Measurements from ENCODE around the gene MBIP.

The MBIP gene, protein sequence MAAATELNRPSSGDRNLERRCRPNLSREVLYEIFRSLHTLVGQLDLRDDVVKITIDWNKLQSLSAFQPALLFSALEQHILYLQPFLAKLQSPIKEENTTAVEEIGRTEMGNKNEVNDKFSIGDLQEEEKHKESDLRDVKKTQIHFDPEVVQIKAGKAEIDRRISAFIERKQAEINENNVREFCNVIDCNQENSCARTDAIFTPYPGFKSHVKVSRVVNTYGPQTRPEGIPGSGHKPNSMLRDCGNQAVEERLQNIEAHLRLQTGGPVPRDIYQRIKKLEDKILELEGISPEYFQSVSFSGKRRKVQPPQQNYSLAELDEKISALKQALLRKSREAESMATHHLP

DNA sequence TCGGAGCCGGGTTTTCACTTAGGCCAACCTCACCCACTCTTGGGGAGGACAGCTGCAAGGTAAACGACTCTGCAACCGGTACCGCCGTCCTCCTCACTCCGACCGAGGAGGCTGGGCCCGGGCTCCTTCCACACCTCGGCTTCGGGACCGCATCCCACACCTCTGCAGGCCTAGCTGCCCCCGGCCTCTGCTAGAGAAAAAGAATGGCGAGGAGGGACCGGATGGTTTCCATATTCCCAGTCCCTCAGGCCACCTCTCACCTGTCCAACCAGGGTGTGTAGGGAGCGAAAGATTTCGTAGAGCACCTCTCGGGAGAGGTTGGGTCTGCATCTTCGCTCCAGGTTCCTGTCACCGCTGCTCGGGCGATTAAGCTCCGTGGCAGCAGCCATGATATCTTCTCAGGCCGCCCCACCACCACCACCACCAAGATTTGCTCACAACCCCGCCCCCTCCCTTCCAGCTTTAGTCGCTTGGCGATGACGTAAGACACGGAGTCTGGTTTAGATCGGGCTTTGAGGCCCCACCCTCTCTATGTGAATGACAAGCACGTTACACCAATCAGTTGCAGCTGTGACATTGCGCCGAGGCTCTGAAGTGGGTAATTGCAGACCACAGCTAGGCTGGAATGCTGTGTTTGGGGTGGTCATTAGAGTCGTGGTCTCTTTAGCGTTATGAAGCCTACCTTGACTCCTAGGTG lies at the start of gene MBIP:
Gene MBIP, minus strand, starts transcription at position 438 of the 697 bp plus-strand sequence. Its CDS starts 49 bp downstream, at position 389.
- TF ChIP-seq, protein P1, sequence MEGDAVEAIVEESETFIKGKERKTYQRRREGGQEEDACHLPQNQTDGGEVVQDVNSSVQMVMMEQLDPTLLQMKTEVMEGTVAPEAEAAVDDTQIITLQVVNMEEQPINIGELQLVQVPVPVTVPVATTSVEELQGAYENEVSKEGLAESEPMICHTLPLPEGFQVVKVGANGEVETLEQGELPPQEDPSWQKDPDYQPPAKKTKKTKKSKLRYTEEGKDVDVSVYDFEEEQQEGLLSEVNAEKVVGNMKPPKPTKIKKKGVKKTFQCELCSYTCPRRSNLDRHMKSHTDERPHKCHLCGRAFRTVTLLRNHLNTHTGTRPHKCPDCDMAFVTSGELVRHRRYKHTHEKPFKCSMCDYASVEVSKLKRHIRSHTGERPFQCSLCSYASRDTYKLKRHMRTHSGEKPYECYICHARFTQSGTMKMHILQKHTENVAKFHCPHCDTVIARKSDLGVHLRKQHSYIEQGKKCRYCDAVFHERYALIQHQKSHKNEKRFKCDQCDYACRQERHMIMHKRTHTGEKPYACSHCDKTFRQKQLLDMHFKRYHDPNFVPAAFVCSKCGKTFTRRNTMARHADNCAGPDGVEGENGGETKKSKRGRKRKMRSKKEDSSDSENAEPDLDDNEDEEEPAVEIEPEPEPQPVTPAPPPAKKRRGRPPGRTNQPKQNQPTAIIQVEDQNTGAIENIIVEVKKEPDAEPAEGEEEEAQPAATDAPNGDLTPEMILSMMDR (IDR thresholded peaks at IDR 0.05; ENCODE audit: insufficient read depth, low read length, poor library complexity, severe bottlenecking): no peak
- TF ChIP-seq EZH2phosphoT487 (conservative IDR thresholded peaks at IDR 0.05; ENCODE audit: low read length): no peak
- Histone ChIP-seq H3F3A (ENCODE audit: insufficient read depth) (no peaks in the 10 kb centered on the region; the same call in 1 of the 2 replicates), H3K4me2 (ENCODE audit: low read depth, low read length, poor library complexity, severe bottlenecking) (peak within 1 kb of the TSS; percentile 96), H3K9me2 (replicated peaks; ENCODE audit: insufficient read depth, low read length) (no peaks in the 10 kb centered on the region), H4K20me1 (ENCODE audit: low read depth, low read length) (no peaks in the 10 kb centered on the region), H3K27me3 (ENCODE audit: low read length) (no peaks in the 10 kb centered on the region), H3K36me3 (ENCODE audit: low read length) (no peaks in the 10 kb centered on the region), H3K4me3 (ENCODE audit: insufficient read depth, low read length, poor library complexity, severe bottlenecking) (peak within 1 kb of the TSS; percentile 77), H3K9me3 (ENCODE audit: insufficient read depth, low read length) (no peaks in the 10 kb centered on the region), H2AFZ (ENCODE audit: low read depth, low read length, severe bottlenecking) (peak within 1 kb of the TSS; percentile 98), H3K79me2 (ENCODE audit: insufficient read depth, low read length) (peaks cover 47% of the 10 kb centered on the region), H3K9ac (ENCODE audit: low read length) (peak within 1 kb of the TSS; percentile 65), H3K27ac (ENCODE audit: low read depth, low read length) (0 out of 2 replicates have a peak within 1 kb of the TSS, but pooled peaks have one; percentile 1)

DNA sequence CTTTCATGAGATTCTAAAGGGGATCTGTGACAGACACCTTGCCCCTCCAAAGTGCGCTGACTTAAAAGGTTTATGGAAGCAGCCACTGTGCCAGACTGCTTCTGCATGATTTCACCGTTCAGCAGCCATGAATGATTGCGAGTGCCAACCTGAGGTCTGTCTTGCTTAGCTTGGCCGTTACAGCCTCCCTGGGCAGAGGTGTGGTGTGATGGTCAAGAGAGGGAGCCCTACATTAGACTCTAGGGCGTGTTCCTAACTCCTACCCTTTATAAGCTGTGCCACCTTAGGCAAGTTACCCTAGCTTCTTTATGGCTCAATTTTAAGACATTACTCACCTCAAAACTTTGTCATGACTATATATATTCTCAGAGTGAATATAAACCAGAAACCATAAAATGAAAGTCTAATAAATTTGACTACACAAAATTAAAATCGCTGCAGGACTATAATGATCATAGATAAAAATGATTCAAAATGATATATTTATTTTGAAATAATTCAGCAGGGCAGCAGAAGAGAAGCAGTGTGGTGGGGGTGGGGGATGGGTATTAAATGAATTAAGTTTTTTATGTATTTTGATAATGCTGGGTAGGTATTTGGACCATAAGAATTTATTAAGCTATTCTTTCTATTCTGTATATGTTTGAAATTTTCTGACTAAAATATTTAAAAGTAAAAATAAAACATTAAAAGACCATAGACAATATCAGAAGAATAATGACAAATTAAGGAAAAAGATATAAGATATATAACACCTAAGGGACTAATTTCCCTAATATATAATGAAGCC lies 47.7 kb upstream of the MBIP start:
- no peak overlapping the region for H2AFZ ChIP-seq (ENCODE audit: low read depth, low read length, severe bottlenecking)
- H3F3A ChIP-seq (ENCODE audit: insufficient read depth): no peaks in the 10 kb centered on the region
- no peak overlapping the region for H3K4me3 ChIP-seq (ENCODE audit: insufficient read depth, low read length, poor library complexity, severe bottlenecking)
- H3K27ac ChIP-seq (ENCODE audit: low read depth, low read length): no peak overlapping the region
- H3K27me3 ChIP-seq (ENCODE audit: low read length): no peaks in the 10 kb centered on the region
- H3K79me2 ChIP-seq (ENCODE audit: insufficient read depth, low read length): no peaks in the 10 kb centered on the region
- H3K9ac ChIP-seq (ENCODE audit: low read length): no peak overlapping the region
- H3K9me3 ChIP-seq (ENCODE audit: insufficient read depth, low read length): no peaks in the 10 kb centered on the region
- no peaks in the 10 kb centered on the region for H3K9me2 ChIP-seq (replicated peaks; ENCODE audit: insufficient read depth, low read length)
- no peaks in the 10 kb centered on the region for H3K36me3 ChIP-seq (ENCODE audit: low read length)
- no peak for TF ChIP-seq EZH2phosphoT487 (conservative IDR thresholded peaks at IDR 0.05; ENCODE audit: low read length)
- TF ChIP-seq, protein P1 (IDR thresholded peaks at IDR 0.05; ENCODE audit: insufficient read depth, low read length, poor library complexity, severe bottlenecking): no peak
- H4K20me1 ChIP-seq (ENCODE audit: low read depth, low read length): no peaks in the 10 kb centered on the region
- no peak overlapping the region for H3K4me2 ChIP-seq (ENCODE audit: low read depth, low read length, poor library complexity, severe bottlenecking)

DNA sequence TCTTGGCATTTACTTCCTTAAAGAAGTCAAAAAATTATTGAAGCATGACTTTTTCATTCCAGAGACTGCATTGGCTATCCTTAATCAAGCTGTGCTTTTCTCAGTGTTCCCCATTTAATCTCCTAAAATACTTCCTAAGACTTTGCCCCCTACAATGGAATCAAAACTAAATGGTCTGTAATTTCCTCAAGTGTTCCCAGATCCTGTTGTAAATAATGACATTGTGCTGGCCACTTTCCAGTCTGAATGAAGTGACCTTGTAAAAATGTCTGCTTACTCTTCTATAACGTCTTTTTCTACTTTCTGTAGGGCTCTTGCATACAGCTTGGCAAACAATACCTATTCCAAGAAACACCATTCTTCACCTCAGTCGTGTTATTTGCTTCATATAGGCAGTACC lies 45.3 kb upstream of the MBIP start:
- Histone ChIP-seq H2AFZ (ENCODE audit: low read depth, low read length, severe bottlenecking) (no peak overlapping the region), H3K4me3 (ENCODE audit: insufficient read depth, low read length, poor library complexity, severe bottlenecking) (no peak overlapping the region), H3K9ac (ENCODE audit: low read length) (no peak overlapping the region), H3K79me2 (ENCODE audit: insufficient read depth, low read length) (no peaks in the 10 kb centered on the region), H3K4me2 (ENCODE audit: low read depth, low read length, poor library complexity, severe bottlenecking) (no peak overlapping the region), H3F3A (ENCODE audit: insufficient read depth) (no peaks in the 10 kb centered on the region), H3K36me3 (ENCODE audit: low read length) (no peaks in the 10 kb centered on the region), H3K27me3 (ENCODE audit: low read length) (no peaks in the 10 kb centered on the region), H4K20me1 (ENCODE audit: low read depth, low read length) (no peaks in the 10 kb centered on the region), H3K27ac (ENCODE audit: low read depth, low read length) (no peak overlapping the region), H3K9me3 (ENCODE audit: insufficient read depth, low read length) (no peaks in the 10 kb centered on the region), H3K9me2 (replicated peaks; ENCODE audit: insufficient read depth, low read length) (no peaks in the 10 kb centered on the region)
- TF ChIP-seq, protein P1 (IDR thresholded peaks at IDR 0.05; ENCODE audit: insufficient read depth, low read length, poor library complexity, severe bottlenecking): no peak
- no peak for TF ChIP-seq EZH2phosphoT487 (conservative IDR thresholded peaks at IDR 0.05; ENCODE audit: low read length)

Data from SU-DHL-6 (cell line).